Measurements from ENCODE around the gene SLC28A1.

DNA sequence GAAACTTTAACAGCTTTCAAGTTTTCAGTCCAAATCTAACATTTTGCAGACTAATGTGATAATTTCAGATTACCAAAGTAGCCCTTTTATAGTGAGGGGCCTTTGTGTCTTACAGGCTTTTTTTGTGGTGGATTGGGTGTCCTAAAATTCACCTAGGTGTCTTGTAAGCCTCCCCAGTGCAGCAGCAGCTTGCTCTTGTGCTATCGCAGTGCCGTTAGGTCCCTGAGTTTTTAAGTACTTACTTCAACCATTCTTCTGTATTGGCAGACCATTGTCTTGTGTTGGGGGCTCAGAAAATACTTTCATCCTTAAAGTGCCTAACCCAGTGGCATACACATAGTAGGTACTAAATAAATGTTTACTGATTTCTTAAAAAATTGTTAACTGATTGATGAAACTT, 99.2 kb downstream of the SLC28A1 start:
- TF ChIP-seq, protein P1, sequence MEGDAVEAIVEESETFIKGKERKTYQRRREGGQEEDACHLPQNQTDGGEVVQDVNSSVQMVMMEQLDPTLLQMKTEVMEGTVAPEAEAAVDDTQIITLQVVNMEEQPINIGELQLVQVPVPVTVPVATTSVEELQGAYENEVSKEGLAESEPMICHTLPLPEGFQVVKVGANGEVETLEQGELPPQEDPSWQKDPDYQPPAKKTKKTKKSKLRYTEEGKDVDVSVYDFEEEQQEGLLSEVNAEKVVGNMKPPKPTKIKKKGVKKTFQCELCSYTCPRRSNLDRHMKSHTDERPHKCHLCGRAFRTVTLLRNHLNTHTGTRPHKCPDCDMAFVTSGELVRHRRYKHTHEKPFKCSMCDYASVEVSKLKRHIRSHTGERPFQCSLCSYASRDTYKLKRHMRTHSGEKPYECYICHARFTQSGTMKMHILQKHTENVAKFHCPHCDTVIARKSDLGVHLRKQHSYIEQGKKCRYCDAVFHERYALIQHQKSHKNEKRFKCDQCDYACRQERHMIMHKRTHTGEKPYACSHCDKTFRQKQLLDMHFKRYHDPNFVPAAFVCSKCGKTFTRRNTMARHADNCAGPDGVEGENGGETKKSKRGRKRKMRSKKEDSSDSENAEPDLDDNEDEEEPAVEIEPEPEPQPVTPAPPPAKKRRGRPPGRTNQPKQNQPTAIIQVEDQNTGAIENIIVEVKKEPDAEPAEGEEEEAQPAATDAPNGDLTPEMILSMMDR (IDR thresholded peaks at IDR 0.05): no peak
- TF ChIP-seq POLR2A (IDR thresholded peaks at IDR 0.05): no peak
